K562 treated with DMSO at 1 percent for 24 hours (cell line): Measurements from ENCODE around the gene SSX4. TPM values are rescaled to one million over a fixed set of nuclear protein-coding genes. Genes with fewer than 3 reads are reported as not detected.

Source experiments
- total RNA-seq: library from RNA; unstranded; fragments of 300-600 nt; gene quantifications from 2 replicates; pipeline ENCODE4 v1.2.3, GENCODE V29; 2022; ENCODE audit warnings: low read depth; ENCODE audit not compliant: insufficient read depth

SSX4 gene
- total RNA-seq: 14.1 TPM in 1 of 2 replicates, not detected in the other

DNA sequence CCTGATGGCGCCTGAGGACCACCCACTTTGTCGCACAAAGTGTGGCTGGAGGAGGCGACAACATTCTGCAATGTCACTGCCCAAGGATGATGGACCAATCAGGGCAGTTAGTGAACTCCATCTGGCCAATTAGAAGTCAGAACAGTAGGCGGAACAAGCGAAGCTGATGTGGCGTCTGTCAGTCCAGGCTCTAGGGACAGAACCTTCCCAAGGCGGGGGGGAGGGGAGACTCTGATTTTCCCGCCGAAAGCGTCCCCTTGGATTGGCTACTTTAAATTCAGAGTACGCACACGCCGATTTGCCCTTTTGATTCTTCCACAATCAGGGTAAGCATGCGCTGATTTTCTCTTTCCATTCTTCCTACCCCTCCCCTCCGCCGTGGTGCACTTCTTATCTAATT is at the start of gene SSX4:
TSS of gene SSX4 (plus strand) at position 301 of the 400 bp plus-strand sequence. CDS start 515 bp downstream, outside the sequence.

DNA sequence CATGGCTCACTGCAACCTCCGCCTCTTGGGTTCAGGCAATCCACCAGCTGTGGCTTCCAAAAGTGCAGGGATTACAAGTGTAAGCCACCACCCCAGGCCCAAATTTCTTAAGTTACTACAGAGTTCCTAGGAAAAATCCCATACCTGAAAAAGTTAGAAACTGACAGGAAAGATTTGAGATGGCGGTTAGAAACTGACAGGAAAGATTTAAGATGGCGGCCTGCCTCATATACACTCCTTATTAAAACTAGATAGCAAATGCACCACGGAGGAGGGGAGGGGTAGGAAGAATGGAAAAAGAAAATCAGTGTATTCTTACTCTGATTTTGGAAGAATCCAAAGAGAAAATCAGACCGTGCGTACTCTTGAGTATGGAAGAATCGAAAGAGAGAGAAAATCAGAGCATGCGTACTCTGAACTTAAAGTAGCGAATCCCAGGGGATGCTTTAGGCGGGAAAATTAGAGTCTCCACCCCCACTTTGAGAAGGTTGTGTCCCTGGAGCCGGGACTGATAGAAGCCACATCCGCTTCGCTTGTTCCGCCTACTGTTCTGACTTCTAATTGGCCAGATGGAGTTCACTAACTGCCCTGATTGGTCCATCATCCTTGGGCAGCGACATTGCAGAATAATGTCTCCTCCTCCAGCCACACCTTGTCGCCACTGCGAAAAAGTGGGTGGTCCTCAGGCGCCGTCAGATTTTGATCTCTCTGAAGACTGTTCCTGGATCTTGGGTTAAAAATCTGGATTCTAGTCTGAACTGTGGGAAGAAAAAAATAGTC is 26.8 kb upstream of the SSX4 start, which contains the start of gene SSX3:
TSS of gene SSX3 (minus strand) at position 389 of the 780 bp plus-strand sequence. CDS start 1,454 bp downstream, outside the sequence.

DNA sequence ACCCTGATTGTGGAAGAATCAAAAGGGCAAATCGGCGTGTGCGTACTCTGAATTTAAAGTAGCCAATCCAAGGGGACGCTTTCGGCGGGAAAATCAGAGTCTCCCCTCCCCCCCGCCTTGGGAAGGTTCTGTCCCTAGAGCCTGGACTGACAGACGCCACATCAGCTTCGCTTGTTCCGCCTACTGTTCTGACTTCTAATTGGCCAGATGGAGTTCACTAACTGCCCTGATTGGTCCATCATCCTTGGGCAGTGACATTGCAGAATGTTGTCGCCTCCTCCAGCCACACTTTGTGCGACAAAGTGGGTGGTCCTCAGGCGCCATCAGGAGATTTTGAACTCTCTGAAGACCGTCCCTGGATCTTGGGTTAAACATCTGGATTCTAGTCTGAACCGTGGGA is 28.5 kb downstream of the SSX4 start, which contains the start of gene SSX4B:
TSS of gene SSX4B (minus strand) at position 101 of the 400 bp plus-strand sequence. CDS start 588 bp downstream, outside the sequence.

Other genes with a start within 250 kb of the SSX4 start
- gene SSX5, start 186.7 kb upstream of the SSX4 start, total RNA-seq: 0.76 and 1.1 TPM in 2 replicates
- 80.4 and 98.9 TPM in 2 replicates for gene SSX1, start 128.1 kb upstream of the SSX4 start, total RNA-seq
- gene SSX3, start 26.8 kb upstream of the SSX4 start, total RNA-seq: 36.3 and 37.7 TPM in 2 replicates
- 9.5 and 22.0 TPM in 2 replicates for gene SSX4B, start 28.4 kb downstream of the SSX4 start, total RNA-seq
- 27.2 and 36.4 TPM in 2 replicates for gene SLC38A5, start 86.7 kb downstream of the SSX4 start, total RNA-seq
- 45.6 and 45.9 TPM in 2 replicates for gene FTSJ1, start 92.7 kb downstream of the SSX4 start, total RNA-seq
- gene PORCN, start 125.5 kb downstream of the SSX4 start, total RNA-seq: 6.7 and 11.1 TPM in 2 replicates
- gene EBP, start 138.3 kb downstream of the SSX4 start, total RNA-seq: 236 and 255 TPM in 2 replicates
- gene TBC1D25, start 156.2 kb downstream of the SSX4 start, total RNA-seq: 11.5 and 12.9 TPM in 2 replicates
- 60.6 and 67.0 TPM in 2 replicates for gene RBM3, start 190.9 kb downstream of the SSX4 start, total RNA-seq
- gene WDR13, start 214.0 kb downstream of the SSX4 start, total RNA-seq: 93.9 and 94.4 TPM in 2 replicates